Measurements from ENCODE around the gene OR9I1.

OR9I1 gene

GRCh38 chr11:58067685-58068084 lies 57.6 kb downstream of the OR9I1 start:
- Histone ChIP-seq H4K8ac (ENCODE audit: low read depth, low read length) (no peak overlapping the region), H2BK5ac (ENCODE audit: low read length) (no peak overlapping the region), H3K14ac (ENCODE audit: low read length) (no peak overlapping the region), H3K4me2 (ENCODE audit: insufficient read depth, low read length, poor library complexity, severe bottlenecking) (no peak overlapping the region), H3K4me3 (ENCODE audit: low read length in 2 of 2) (no peak overlapping the region), H3K36me3 (replicated peaks in 1 of 2; ENCODE audit: control insufficient read depth in 2 of 2, insufficient read depth in 2 of 2, low read length in 2 of 2) (no peaks in the 10 kb centered on the region), H2AFZ (ENCODE audit: low read length) (no peak overlapping the region), H2AK5ac (ENCODE audit: low read depth, low read length) (no peak overlapping the region), H2BK120ac (ENCODE audit: low read depth, low read length) (no peak overlapping the region), H4K91ac (ENCODE audit: low read depth, low read length, poor library complexity) (no peak overlapping the region), H3K79me1 (ENCODE audit: low read depth, low read length) (no peaks in the 10 kb centered on the region), H3K4me1 (ENCODE audit: control insufficient read depth in 2 of 2, insufficient read depth in 1 of 2, low read depth in 1 of 2, low read length in 2 of 2) (no peaks in the 10 kb centered on the region), H3K23ac (ENCODE audit: low read depth, low read length, poor library complexity) (peak overlapping the region; percentile 38), H3K27ac (replicated peaks; ENCODE audit: low read length) (no peak overlapping the region), H3K9ac (ENCODE audit: low read depth, low read length, poor library complexity) (no peak overlapping the region), H3K4ac (ENCODE audit: low read length) (no peak overlapping the region), H2BK12ac (ENCODE audit: low read length) (no peak overlapping the region), H2BK15ac (ENCODE audit: low read length) (peak overlapping the region; percentile 27), H3K18ac (ENCODE audit: low read length) (peak overlapping the region; percentile 19), H3K27me3 (ENCODE audit: control insufficient read depth in 3 of 3, insufficient read depth in 3 of 3, low read depth in 1 of 3, low read length in 3 of 3) (no peaks in the 10 kb centered on the region), H3K9me3 (replicated peaks in 1 of 2; ENCODE audit: control insufficient read depth in 2 of 2, insufficient read depth in 1 of 2, low read depth in 1 of 2, low read length in 2 of 2) (peaks cover 0 to 2% of the 10 kb centered on the region in 2 donors)
- no peak for DNase-seq (ENCODE audit: low spot score)
- WGBS, 2 donors (ENCODE audit: extremely low coverage in 2 of 2, insufficient read length in 2 of 2, insufficient replicate concordance in 1 of 2): no CpG with 5 or more reads among the region's 5 CpGs

Measured in neuronal stem cell (in vitro differentiated cells).